OCI-LY3 (cell line): ENCODE results near the gene EXOC3L1.

Experiments
- CTCF ChIP-seq: fragments of 200-600, 300-600 bp; sonication (generic); IDR thresholded peaks from 2 replicates; pipeline ENCODE4 v1.5.1; 2014; ENCODE audit warnings: antibody characterized with exemption, low read length, low read depth
- EZH2phosphoT487 ChIP-seq: fragments of 200-600 bp; shearing (Covaris generic); IDR thresholded peaks from 2 replicates; pipeline ENCODE4 v1.6.1; 2018; ENCODE audit warnings: antibody characterized with exemption, mixed run types, low read depth

GRCh38 chr16:67163999-67164558 lies 25.9 kb downstream of the EXOC3L1 start:
- TF ChIP-seq CTCF (no peak), EZH2phosphoT487 (no peak)
